HepG2 (cell line): Measurements from ENCODE around the gene CCDC117. TPM values are rescaled to one million over a fixed set of nuclear protein-coding genes. Genes with fewer than 3 reads are reported as not detected.

ENCODE experiments used
- ELF1 ChIP-seq: sonication (generic); formaldehyde crosslinking; IDR thresholded peaks from 2 replicates; pipeline ENCODE4 v1.4.0; 2020; ENCODE audit warnings: missing genetic modification reagents
- GATA4 ChIP-seq: sonication (generic); IDR thresholded peaks from 2 replicates; pipeline ENCODE4 v1.6.1; 2016; ENCODE audit warnings: antibody characterized with exemption, low read depth, borderline replicate concordance
- ISX ChIP-seq: sonication (generic); formaldehyde crosslinking; conservative IDR thresholded peaks from 2 replicates; pipeline ENCODE4 v1.5.0; 2020; ENCODE audit warnings: missing genetic modification reagents
- KDM1A ChIP-seq: IDR thresholded peaks from 2 replicates; pipeline ENCODE4 v1.6.1; 2016; ENCODE audit warnings: missing compliant biosample characterization
- MED1 ChIP-seq: sonication (generic); formaldehyde crosslinking; IDR thresholded peaks from 2 replicates; pipeline ENCODE4 v1.4.0; 2020; ENCODE audit warnings: missing genetic modification reagents
- MIER3 ChIP-seq: IDR thresholded peaks from 2 replicates; pipeline ENCODE4 v1.6.1; 2016; ENCODE audit warnings: missing compliant biosample characterization, borderline replicate concordance
- SP5 ChIP-seq: IDR thresholded peaks from 2 replicates; pipeline ENCODE4 v1.6.1; 2016; ENCODE audit warnings: low read depth, borderline replicate concordance
- TBX3 ChIP-seq: fragments of 450-650 bp; IDR thresholded peaks from 2 replicates; pipeline ENCODE4 v1.6.1; 2017; ENCODE audit warnings: antibody characterized with exemption, mild to moderate bottlenecking, inconsistent platforms, borderline replicate concordance
- ZKSCAN1 ChIP-seq: fragments of 150-350 bp; IDR thresholded peaks from 2 replicates; pipeline ENCODE4 v1.6.1; 2014; ENCODE audit warnings: low read length
- ZNF230 ChIP-seq: sonication (generic); formaldehyde crosslinking; IDR thresholded peaks from 2 replicates; pipeline ENCODE4 v1.4.0; 2020; ENCODE audit warnings: mild to moderate bottlenecking, missing genetic modification reagents
- ZNF546 ChIP-seq: sonication (generic); formaldehyde crosslinking; conservative IDR thresholded peaks from 2 replicates; pipeline ENCODE4 v1.8.1; 2023; ENCODE audit warnings: mild to moderate bottlenecking, missing genetic modification reagents
- ZNF567 ChIP-seq: sonication (generic); formaldehyde crosslinking; IDR thresholded peaks from 2 replicates; pipeline ENCODE4 v1.8.1; 2023; ENCODE audit warnings: mild to moderate bottlenecking, missing genetic modification reagents, borderline replicate concordance
- ZNF83 ChIP-seq: sonication (generic); formaldehyde crosslinking; IDR thresholded peaks from 2 replicates; pipeline ENCODE4 v1.4.0; 2020; ENCODE audit warnings: missing genetic modification reagents, mild to moderate bottlenecking, borderline replicate concordance
- polyA plus RNA-seq, 8 experiments: library from polyadenylated mRNA; depleted of rRNA in 3 of 8; stranded (reverse) in 7 of 8; unstranded in 1 of 8; fragments of >200 nt; fragmentation: Illumina TruSeq in 4 of 8; extraction: Trizol in 4 of 8; gene quantifications; 2 replicates each; pipeline versions ENCODE4 v1.2.1 to v1.2.3, GENCODE V29; 2011 to 2016; ENCODE audit warnings: low read depth in 4 of 8, missing spikeins in 1 of 8, mixed read lengths in 1 of 8; ENCODE audit not compliant: insufficient read depth in 1 of 8
- total RNA-seq, 5 experiments: library from RNA; depleted of rRNA; stranded (reverse); fragments of >200 nt; fragmentation: Illumina TruSeq; extraction: Trizol; gene quantifications; 2 replicates each; pipeline ENCODE4 v1.2.3, GENCODE V29; 2016; ENCODE audit warnings: low read depth in 1 of 5
- TF ChIP-seq, protein P1 (sequence below): sonication (generic); formaldehyde crosslinking; IDR thresholded peaks from 2 replicates; pipeline ENCODE4 v1.8.0; 2022; ENCODE audit warnings: mild to moderate bottlenecking, missing genetic modification reagents
- TF ChIP-seq, protein P2 (sequence below): sonication (generic); formaldehyde crosslinking; IDR thresholded peaks from 2 replicates; pipeline ENCODE4 v1.4.0; 2020; ENCODE audit warnings: missing genetic modification reagents
- TF ChIP-seq, protein P3 (sequence below): sonication (generic); formaldehyde crosslinking; IDR thresholded peaks from 2 replicates; pipeline ENCODE4 v1.4.0; 2020; ENCODE audit warnings: missing genetic modification reagents, mild to moderate bottlenecking, borderline replicate concordance
- TF ChIP-seq, protein P4 (sequence below): sonication (generic); formaldehyde crosslinking; IDR thresholded peaks from 2 replicates; pipeline ENCODE4 v1.8.0; 2022; ENCODE audit warnings: missing genetic modification reagents, mild to moderate bottlenecking, borderline replicate concordance
- TF ChIP-seq, protein P5 (sequence below): IDR thresholded peaks from 2 replicates; pipeline ENCODE4 v1.6.1; 2018; ENCODE audit warnings: missing genetic modification reagents, mild to moderate bottlenecking, missing compliant biosample characterization
- TF ChIP-seq, protein P6 (sequence below): IDR thresholded peaks from 2 replicates; pipeline ENCODE4 v1.6.1; 2016; ENCODE audit warnings: missing genetic modification reagents, missing compliant biosample characterization
- TF ChIP-seq, protein P7 (sequence below): sonication (generic); formaldehyde crosslinking; IDR thresholded peaks from 2 replicates; pipeline ENCODE4 v1.4.0; 2020; ENCODE audit warnings: mild to moderate bottlenecking, missing genetic modification reagents

CCDC117 gene
- total and polyA plus RNA-seq, 2 of the 13 experiments (the other 11 are each of a cell fraction or from before 2014, with no cell fraction given): 12.6 to 34.2 TPM

DNA sequence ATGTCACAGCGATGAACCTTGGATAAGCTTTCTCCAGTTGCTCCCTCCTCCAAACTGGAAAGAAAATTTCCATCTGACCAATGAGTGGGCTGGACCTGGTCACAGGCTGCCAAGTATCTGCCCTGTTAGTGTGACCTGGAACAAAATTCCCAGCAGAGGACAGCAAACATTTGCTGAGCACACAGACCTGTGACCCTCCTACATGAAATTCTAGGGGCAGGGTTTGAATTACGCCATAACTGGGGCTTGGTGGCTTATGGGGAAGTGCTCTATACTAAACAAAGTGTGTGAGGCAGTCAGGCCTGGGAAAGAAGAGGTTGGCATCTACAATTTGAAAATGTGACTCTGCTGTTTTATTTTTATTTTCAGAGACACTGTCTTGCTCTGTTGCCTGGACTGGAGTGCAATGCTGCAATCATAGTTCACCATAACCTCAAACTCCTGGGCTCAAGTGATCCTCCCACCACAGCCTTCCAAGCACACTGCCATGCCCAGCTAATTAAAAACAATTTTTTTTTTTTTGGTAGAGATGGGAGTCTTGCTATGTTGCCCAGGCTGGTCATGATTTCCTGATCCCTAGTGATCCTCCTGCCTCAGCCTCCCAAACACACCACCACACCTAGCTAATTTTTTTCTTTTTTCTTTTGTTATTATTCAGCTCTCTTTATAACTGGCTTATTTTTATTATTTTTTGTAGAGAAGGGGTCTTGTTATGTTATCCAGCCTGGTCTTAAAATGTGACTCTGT, 41.5 kb downstream of the CCDC117 start (continued):
- TF ChIP-seq, protein P1, sequence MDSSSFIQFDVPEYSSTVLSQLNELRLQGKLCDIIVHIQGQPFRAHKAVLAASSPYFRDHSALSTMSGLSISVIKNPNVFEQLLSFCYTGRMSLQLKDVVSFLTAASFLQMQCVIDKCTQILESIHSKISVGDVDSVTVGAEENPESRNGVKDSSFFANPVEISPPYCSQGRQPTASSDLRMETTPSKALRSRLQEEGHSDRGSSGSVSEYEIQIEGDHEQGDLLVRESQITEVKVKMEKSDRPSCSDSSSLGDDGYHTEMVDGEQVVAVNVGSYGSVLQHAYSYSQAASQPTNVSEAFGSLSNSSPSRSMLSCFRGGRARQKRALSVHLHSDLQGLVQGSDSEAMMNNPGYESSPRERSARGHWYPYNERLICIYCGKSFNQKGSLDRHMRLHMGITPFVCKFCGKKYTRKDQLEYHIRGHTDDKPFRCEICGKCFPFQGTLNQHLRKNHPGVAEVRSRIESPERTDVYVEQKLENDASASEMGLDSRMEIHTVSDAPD (CRISPR knock-in tag): 0 out of 2 replicates have a peak, but pooled peaks have one; percentile 21
- peak; percentile 65; the same call in 1 of the 2 replicates for TF ChIP-seq ZNF230 (CRISPR knock-in tag)
- TF ChIP-seq ISX (CRISPR knock-in tag): no peak
- TF ChIP-seq, protein P2, sequence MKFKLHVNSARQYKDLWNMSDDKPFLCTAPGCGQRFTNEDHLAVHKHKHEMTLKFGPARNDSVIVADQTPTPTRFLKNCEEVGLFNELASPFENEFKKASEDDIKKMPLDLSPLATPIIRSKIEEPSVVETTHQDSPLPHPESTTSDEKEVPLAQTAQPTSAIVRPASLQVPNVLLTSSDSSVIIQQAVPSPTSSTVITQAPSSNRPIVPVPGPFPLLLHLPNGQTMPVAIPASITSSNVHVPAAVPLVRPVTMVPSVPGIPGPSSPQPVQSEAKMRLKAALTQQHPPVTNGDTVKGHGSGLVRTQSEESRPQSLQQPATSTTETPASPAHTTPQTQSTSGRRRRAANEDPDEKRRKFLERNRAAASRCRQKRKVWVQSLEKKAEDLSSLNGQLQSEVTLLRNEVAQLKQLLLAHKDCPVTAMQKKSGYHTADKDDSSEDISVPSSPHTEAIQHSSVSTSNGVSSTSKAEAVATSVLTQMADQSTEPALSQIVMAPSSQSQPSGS (CRISPR knock-in tag): peak; percentile 69; the same call in 1 of the 2 replicates
- TF ChIP-seq MED1 (CRISPR knock-in tag): peak; percentile 99
- no peak for TF ChIP-seq ZKSCAN1
- TF ChIP-seq MIER3 (CRISPR knock-in tag): peak; percentile 92; the same call in 1 of the 2 replicates
- TF ChIP-seq, protein P3, sequence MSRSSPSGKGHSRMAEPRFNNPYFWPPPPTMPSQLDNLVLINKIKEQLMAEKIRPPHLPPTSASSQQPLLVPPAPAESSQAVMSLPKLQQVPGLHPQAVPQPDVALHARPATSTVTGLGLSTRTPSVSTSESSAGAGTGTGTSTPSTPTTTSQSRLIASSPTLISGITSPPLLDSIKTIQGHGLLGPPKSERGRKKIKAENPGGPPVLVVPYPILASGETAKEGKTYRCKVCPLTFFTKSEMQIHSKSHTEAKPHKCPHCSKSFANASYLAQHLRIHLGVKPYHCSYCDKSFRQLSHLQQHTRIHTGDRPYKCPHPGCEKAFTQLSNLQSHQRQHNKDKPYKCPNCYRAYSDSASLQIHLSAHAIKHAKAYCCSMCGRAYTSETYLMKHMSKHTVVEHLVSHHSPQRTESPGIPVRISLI (CRISPR knock-in tag): peak; percentile 65
- TF ChIP-seq, protein P4, sequence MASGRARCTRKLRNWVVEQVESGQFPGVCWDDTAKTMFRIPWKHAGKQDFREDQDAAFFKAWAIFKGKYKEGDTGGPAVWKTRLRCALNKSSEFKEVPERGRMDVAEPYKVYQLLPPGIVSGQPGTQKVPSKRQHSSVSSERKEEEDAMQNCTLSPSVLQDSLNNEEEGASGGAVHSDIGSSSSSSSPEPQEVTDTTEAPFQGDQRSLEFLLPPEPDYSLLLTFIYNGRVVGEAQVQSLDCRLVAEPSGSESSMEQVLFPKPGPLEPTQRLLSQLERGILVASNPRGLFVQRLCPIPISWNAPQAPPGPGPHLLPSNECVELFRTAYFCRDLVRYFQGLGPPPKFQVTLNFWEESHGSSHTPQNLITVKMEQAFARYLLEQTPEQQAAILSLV (CRISPR knock-in tag): 0 out of 2 replicates have a peak, but pooled peaks have one; percentile 50
- TF ChIP-seq KDM1A (CRISPR knock-in tag): 0 out of 2 replicates have a peak, but pooled peaks have one; percentile 17
- TF ChIP-seq ZNF83 (CRISPR knock-in tag): no peak
- TF ChIP-seq, protein P5, sequence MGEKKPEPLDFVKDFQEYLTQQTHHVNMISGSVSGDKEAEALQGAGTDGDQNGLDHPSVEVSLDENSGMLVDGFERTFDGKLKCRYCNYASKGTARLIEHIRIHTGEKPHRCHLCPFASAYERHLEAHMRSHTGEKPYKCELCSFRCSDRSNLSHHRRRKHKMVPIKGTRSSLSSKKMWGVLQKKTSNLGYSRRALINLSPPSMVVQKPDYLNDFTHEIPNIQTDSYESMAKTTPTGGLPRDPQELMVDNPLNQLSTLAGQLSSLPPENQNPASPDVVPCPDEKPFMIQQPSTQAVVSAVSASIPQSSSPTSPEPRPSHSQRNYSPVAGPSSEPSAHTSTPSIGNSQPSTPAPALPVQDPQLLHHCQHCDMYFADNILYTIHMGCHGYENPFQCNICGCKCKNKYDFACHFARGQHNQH: peak; percentile 80; the same call in 1 of the 2 replicates
- TF ChIP-seq, protein P6, sequence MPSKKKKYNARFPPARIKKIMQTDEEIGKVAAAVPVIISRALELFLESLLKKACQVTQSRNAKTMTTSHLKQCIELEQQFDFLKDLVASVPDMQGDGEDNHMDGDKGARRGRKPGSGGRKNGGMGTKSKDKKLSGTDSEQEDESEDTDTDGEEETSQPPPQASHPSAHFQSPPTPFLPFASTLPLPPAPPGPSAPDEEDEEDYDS (CRISPR knock-in tag): peak; percentile 94
- TF ChIP-seq GATA4: 0 out of 2 replicates have a peak, but pooled peaks have one; percentile 82
- TF ChIP-seq ZNF546 (CRISPR knock-in tag): no peak
- TF ChIP-seq ELF1 (CRISPR knock-in tag): peak; percentile 65
- TF ChIP-seq SP5 (CRISPR knock-in tag): peak; percentile 85
- TF ChIP-seq, protein P7, sequence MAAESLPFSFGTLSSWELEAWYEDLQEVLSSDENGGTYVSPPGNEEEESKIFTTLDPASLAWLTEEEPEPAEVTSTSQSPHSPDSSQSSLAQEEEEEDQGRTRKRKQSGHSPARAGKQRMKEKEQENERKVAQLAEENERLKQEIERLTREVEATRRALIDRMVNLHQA: no peak
- TF ChIP-seq TBX3: peak; percentile 77
- no peak for TF ChIP-seq ZNF567
